ENCODE data around the gene CYP2W1.

Gene CYP2W1

DNA sequence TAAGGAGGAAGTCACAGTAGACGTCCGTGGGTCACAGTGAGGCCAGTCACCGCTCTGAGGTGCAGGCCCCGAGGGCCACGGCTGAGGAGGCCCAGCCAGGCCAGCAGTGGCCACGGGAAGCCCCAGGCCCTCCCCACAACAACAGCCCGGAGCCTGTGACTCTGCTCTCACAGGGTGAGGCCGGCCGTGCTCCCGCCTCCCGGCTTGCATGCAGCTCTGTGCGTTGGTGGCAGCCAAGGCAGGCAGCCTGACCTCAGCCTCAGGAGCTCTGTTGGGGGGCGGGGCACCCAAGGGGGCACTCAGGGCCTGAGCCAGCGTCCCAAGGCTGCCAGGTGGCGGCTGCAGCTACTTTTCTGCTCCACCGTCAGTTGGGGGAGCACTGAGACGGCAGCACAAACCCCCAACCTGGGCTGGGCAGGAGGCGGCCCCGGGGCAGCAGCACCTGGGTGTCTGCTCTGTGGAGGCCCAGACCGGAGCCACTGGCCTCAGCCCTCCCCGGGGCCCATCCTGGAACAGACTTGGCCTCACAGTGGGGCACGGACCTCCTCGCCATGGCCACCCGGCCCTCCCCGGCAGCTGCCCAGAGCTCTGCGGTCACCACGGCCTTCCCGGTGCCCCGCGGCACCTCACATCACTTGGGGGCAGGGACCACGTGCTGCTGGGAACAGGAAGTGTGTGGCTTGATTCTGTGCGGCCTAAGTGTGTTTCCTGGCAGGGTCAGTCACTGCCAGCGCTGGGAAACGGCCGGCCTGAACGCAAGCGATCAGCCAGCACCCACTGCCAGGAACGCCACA, 13.3 kb downstream of the CYP2W1 start:
- Histone ChIP-seq H3K4me3 (ENCODE audit: low read length) (no peak overlapping the region), H3F3A (ENCODE audit: insufficient read depth, low read length) (no peaks in the 10 kb centered on the region), H3K27me3 (replicated peaks; ENCODE audit: insufficient read depth, low read length) (no peaks in the 10 kb centered on the region), H3K36me3 (replicated peaks; ENCODE audit: insufficient read depth, low read length) (no peaks in the 10 kb centered on the region), H3K4me1 (ENCODE audit: low read length) (no peaks in the 10 kb centered on the region), H3K4me2 (ENCODE audit: low read depth, low read length) (no peak overlapping the region), H3K79me2 (ENCODE audit: low read length) (no peaks in the 10 kb centered on the region), H2AFZ (ENCODE audit: low read length) (no peak overlapping the region), H4K20me1 (ENCODE audit: insufficient read depth, low read length) (no peaks in the 10 kb centered on the region), H3K9ac (ENCODE audit: low read length) (no peak overlapping the region), H3K9me3 (replicated peaks; ENCODE audit: insufficient read depth, low read length) (no peaks in the 10 kb centered on the region), H3K27ac (ENCODE audit: low read length) (no peak overlapping the region), H3K9me2 (replicated peaks; ENCODE audit: insufficient read depth, low read length) (no peaks in the 10 kb centered on the region)
- TF ChIP-seq, protein P1, sequence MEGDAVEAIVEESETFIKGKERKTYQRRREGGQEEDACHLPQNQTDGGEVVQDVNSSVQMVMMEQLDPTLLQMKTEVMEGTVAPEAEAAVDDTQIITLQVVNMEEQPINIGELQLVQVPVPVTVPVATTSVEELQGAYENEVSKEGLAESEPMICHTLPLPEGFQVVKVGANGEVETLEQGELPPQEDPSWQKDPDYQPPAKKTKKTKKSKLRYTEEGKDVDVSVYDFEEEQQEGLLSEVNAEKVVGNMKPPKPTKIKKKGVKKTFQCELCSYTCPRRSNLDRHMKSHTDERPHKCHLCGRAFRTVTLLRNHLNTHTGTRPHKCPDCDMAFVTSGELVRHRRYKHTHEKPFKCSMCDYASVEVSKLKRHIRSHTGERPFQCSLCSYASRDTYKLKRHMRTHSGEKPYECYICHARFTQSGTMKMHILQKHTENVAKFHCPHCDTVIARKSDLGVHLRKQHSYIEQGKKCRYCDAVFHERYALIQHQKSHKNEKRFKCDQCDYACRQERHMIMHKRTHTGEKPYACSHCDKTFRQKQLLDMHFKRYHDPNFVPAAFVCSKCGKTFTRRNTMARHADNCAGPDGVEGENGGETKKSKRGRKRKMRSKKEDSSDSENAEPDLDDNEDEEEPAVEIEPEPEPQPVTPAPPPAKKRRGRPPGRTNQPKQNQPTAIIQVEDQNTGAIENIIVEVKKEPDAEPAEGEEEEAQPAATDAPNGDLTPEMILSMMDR (IDR thresholded peaks at IDR 0.05; ENCODE audit: low read length) = no peak
- TF ChIP-seq EZH2phosphoT487 (IDR thresholded peaks at IDR 0.05; ENCODE audit: low read length) (no peak), EZH2 (optimal IDR thresholded peaks at IDR 0.05; ENCODE audit: low read depth, low read length) (no peak)
- no peak for DNase-seq

DNA sequence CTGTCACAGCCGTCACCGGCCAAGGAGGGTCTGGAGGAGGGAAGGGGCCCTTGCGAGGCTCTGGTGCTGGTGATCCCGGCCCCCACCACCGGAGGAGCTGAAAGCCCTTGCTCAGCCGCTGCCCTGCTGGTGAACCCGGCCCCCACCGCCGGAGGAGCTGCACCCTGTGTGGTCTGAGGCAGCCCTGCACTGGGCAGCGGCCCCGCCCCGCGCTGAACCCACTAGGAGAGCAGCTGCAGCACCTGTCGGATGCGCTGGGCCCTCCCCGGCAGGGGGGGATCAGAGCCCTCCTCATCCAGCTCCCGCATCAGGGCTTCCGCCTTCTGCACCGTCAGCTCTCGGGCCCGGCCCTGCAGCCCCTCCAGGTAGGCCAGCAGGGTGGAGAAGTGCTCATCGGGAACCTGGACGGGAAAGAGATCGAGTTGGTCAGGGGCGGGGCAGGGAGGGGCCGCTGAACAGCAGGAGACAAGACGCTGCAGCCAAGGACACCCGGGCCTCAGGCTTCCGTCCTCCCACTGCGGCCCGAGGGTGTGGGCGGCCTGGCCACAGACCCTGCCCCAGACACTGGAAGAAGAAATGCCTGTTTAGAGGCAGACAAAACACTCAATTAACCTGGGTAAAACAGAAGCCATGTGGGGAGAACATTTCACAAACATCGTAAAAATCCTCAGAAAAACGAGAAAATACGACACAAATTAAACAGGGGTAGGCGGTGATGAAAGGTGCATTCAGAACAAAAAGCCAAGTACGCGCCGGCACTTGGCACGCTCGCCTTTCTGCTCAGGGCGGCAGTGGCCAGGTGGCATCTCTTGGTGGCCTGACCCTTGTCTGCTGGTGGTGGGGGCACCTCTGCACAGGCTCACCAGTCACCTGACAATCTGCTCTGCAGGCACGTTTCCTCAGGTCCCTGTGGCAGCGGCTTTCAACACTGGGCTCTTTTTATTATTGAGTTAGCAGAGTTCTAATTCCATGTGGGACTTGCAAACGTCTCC, 14.7 kb downstream of the CYP2W1 start:
- Histone ChIP-seq H3F3A (ENCODE audit: insufficient read depth, low read length) (no peaks in the 10 kb centered on the region), H3K9ac (ENCODE audit: low read length) (no peak overlapping the region), H3K27ac (ENCODE audit: low read length) (no peak overlapping the region), H3K4me2 (ENCODE audit: low read depth, low read length) (no peak overlapping the region), H3K4me3 (ENCODE audit: low read length) (no peak overlapping the region), H3K4me1 (ENCODE audit: low read length) (no peaks in the 10 kb centered on the region), H3K36me3 (replicated peaks; ENCODE audit: insufficient read depth, low read length) (no peaks in the 10 kb centered on the region), H3K9me3 (replicated peaks; ENCODE audit: insufficient read depth, low read length) (no peaks in the 10 kb centered on the region), H2AFZ (ENCODE audit: low read length) (no peak overlapping the region), H3K27me3 (replicated peaks; ENCODE audit: insufficient read depth, low read length) (no peaks in the 10 kb centered on the region), H4K20me1 (ENCODE audit: insufficient read depth, low read length) (no peaks in the 10 kb centered on the region), H3K79me2 (ENCODE audit: low read length) (no peaks in the 10 kb centered on the region), H3K9me2 (replicated peaks; ENCODE audit: insufficient read depth, low read length) (no peaks in the 10 kb centered on the region)
- DNase-seq = no peak
- TF ChIP-seq EZH2 (optimal IDR thresholded peaks at IDR 0.05; ENCODE audit: low read depth, low read length) = no peak
- no peak for TF ChIP-seq EZH2phosphoT487 (IDR thresholded peaks at IDR 0.05; ENCODE audit: low read length)
- TF ChIP-seq, protein P1 (IDR thresholded peaks at IDR 0.05; ENCODE audit: low read length) = no peak

DNA sequence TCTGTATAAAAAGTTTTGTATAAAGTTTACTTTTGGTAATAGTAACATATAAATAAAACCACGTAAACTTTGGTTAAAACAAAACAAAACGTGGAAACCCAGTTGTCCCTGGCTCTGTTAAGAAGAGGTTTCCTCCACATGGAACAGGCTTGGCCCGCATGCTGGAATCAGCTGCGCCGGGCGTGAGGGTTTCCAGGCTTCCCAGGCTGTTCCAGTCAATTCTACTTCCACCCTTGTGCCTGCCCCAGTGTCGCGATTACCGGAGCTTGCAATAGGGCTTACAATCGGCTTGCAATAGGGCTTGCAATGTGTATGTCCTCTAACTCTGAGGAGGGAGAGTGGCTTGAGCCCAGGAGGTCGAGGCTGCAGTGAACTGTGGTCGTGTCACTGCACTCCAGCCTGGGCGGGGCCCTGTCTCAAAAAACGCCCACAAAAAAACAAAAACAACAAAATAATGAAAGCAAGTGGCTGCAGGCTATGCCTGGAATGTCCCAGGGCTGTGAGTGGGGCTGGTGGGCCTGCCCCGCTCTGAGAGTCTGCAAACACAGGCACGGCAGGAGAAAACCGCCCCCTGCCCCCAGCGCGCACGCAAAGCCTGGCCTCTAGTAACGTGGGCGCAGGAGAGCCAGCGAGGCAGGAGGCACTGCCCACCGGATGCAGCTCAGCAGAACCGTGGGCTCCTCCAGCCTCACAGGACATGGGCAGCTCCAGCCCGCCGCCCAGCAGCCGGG, 16.3 kb downstream of the CYP2W1 start:
- DNase-seq = no peak
- H3K27ac ChIP-seq (ENCODE audit: low read length) = no peak overlapping the region
- H3K9me2 ChIP-seq (replicated peaks; ENCODE audit: insufficient read depth, low read length) = no peaks in the 10 kb centered on the region
- TF ChIP-seq EZH2 (optimal IDR thresholded peaks at IDR 0.05; ENCODE audit: low read depth, low read length) = no peak
- no peak for TF ChIP-seq EZH2phosphoT487 (IDR thresholded peaks at IDR 0.05; ENCODE audit: low read length)
- TF ChIP-seq, protein P1 (IDR thresholded peaks at IDR 0.05; ENCODE audit: low read length) = no peak
- H3K4me2 ChIP-seq (ENCODE audit: low read depth, low read length) = no peak overlapping the region
- no peak overlapping the region for H2AFZ ChIP-seq (ENCODE audit: low read length)
- no peaks in the 10 kb centered on the region for H3K9me3 ChIP-seq (replicated peaks; ENCODE audit: insufficient read depth, low read length)
- H3K27me3 ChIP-seq (replicated peaks; ENCODE audit: insufficient read depth, low read length) = no peaks in the 10 kb centered on the region
- H3K9ac ChIP-seq (ENCODE audit: low read length) = no peak overlapping the region
- H3F3A ChIP-seq (ENCODE audit: insufficient read depth, low read length) = no peaks in the 10 kb centered on the region
- H3K4me1 ChIP-seq (ENCODE audit: low read length) = no peaks in the 10 kb centered on the region
- no peaks in the 10 kb centered on the region for H4K20me1 ChIP-seq (ENCODE audit: insufficient read depth, low read length)
- H3K79me2 ChIP-seq (ENCODE audit: low read length) = no peaks in the 10 kb centered on the region
- no peaks in the 10 kb centered on the region for H3K36me3 ChIP-seq (replicated peaks; ENCODE audit: insufficient read depth, low read length)
- no peak overlapping the region for H3K4me3 ChIP-seq (ENCODE audit: low read length)
